ENCODE data around the gene FADS2. TPM values are rescaled to one million over a fixed set of nuclear protein-coding genes. Genes with fewer than 3 reads are reported as not detected.
A peak's percentile ranks its signal among the peaks of the same experiment; 100 is the strongest.

Gene FADS2
- total and polyA plus RNA-seq, 2 of the 13 experiments (the other 11 are each of a cell fraction or from before 2014, with no cell fraction given), result 90.1 to 124 TPM

DNA sequence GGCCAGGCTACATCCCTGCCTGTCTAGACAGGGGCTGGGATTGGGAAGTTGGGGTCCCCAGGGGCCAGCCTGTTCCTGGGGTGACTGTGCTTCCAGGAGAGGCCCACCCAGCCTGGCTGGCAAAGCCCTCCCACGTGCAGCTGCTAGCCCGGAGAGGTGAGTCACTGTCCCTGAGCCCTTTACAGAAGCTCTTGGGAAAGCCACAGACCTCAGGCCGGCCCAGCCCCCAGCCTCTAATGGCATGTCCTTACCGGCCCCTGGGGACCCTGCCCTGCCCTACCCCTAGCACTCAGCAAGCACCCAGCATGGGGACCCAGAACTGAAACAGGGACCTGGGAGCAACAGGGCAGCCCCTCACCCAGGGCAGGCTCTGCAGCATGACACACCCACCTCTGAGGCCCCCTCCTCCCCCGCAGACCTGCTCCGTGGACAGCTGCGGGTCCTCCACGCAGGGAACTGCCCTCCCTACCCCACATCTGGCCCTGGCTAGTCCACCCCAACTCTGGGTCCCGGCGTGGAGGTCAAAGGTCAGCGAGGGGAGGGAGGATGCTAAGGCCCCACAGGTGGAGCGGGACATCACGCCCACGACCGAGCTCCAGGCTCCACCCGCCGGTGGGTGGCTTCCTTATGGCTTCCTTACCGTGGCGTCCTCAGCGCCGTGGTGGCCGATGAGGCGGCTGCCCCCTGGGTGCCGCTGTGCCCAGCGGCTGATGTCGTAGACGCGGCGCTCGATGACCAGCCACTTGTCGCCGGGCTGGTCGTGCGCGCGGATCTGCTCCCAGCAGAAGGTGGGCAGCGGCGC lies 62.6 kb downstream of the FADS2 start (continued):
- TF ChIP-seq, protein P1, sequence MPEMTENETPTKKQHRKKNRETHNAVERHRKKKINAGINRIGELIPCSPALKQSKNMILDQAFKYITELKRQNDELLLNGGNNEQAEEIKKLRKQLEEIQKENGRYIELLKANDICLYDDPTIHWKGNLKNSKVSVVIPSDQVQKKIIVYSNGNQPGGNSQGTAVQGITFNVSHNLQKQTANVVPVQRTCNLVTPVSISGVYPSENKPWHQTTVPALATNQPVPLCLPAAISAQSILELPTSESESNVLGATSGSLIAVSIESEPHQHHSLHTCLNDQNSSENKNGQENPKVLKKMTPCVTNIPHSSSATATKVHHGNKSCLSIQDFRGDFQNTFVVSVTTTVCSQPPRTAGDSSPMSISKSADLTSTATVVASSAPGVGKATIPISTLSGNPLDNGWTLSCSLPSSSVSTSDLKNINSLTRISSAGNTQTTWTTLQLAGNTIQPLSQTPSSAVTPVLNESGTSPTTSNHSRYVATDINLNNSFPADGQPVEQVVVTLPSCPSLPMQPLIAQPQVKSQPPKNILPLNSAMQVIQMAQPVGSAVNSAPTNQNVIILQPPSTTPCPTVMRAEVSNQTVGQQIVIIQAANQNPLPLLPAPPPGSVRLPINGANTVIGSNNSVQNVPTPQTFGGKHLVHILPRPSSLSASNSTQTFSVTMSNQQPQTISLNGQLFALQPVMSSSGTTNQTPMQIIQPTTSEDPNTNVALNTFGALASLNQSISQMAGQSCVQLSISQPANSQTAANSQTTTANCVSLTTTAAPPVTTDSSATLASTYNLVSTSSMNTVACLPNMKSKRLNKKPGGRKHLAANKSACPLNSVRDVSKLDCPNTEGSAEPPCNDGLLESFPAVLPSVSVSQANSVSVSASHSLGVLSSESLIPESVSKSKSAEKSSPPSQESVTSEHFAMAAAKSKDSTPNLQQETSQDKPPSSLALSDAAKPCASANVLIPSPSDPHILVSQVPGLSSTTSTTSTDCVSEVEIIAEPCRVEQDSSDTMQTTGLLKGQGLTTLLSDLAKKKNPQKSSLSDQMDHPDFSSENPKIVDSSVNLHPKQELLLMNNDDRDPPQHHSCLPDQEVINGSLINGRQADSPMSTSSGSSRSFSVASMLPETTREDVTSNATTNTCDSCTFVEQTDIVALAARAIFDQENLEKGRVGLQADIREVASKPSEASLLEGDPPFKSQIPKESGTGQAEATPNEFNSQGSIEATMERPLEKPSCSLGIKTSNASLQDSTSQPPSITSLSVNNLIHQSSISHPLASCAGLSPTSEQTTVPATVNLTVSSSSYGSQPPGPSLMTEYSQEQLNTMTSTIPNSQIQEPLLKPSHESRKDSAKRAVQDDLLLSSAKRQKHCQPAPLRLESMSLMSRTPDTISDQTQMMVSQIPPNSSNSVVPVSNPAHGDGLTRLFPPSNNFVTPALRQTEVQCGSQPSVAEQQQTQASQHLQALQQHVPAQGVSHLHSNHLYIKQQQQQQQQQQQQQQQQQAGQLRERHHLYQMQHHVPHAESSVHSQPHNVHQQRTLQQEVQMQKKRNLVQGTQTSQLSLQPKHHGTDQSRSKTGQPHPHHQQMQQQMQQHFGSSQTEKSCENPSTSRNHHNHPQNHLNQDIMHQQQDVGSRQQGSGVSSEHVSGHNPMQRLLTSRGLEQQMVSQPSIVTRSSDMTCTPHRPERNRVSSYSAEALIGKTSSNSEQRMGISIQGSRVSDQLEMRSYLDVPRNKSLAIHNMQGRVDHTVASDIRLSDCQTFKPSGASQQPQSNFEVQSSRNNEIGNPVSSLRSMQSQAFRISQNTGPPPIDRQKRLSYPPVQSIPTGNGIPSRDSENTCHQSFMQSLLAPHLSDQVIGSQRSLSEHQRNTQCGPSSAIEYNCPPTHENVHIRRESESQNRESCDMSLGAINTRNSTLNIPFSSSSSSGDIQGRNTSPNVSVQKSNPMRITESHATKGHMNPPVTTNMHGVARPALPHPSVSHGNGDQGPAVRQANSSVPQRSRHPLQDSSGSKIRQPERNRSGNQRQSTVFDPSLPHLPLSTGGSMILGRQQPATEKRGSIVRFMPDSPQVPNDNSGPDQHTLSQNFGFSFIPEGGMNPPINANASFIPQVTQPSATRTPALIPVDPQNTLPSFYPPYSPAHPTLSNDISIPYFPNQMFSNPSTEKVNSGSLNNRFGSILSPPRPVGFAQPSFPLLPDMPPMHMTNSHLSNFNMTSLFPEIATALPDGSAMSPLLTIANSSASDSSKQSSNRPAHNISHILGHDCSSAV (CRISPR knock-in tag; IDR thresholded peaks at IDR 0.05; ENCODE audit: borderline replicate concordance), result no peak
- no peak; the same call in 1 of the 2 replicates for TF ChIP-seq ZFX (CRISPR knock-in tag; IDR thresholded peaks at IDR 0.05; ENCODE audit: low read depth)
- no peak for TF ChIP-seq SKI (IDR thresholded peaks at IDR 0.05; ENCODE audit: partially characterized antibody)
- TF ChIP-seq, protein P2, sequence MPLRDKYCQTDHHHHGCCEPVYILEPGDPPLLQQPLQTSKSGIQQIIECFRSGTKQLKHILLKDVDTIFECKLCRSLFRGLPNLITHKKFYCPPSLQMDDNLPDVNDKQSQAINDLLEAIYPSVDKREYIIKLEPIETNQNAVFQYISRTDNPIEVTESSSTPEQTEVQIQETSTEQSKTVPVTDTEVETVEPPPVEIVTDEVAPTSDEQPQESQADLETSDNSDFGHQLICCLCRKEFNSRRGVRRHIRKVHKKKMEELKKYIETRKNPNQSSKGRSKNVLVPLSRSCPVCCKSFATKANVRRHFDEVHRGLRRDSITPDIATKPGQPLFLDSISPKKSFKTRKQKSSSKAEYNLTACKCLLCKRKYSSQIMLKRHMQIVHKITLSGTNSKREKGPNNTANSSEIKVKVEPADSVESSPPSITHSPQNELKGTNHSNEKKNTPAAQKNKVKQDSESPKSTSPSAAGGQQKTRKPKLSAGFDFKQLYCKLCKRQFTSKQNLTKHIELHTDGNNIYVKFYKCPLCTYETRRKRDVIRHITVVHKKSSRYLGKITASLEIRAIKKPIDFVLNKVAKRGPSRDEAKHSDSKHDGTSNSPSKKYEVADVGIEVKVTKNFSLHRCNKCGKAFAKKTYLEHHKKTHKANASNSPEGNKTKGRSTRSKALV (CRISPR knock-in tag; IDR thresholded peaks at IDR 0.05), result 0 out of 2 replicates have a peak, but pooled peaks have one; percentile 7
- TF ChIP-seq ZNF138 (CRISPR knock-in tag; IDR thresholded peaks at IDR 0.05; ENCODE audit: low read depth), result no peak
- 0 out of 2 replicates have a peak, but pooled peaks have one; percentile 43 for TF ChIP-seq ZNF567 (CRISPR knock-in tag; IDR thresholded peaks at IDR 0.05; ENCODE audit: borderline replicate concordance)
- TF ChIP-seq ETV5 (CRISPR knock-in tag; IDR thresholded peaks at IDR 0.05; ENCODE audit: borderline replicate concordance), result no peak; the same call in 1 of the 2 replicates
- no peak for TF ChIP-seq HNRNPUL1 (IDR thresholded peaks at IDR 0.05; ENCODE audit: low read depth, low read length)
- TF ChIP-seq, protein P3, sequence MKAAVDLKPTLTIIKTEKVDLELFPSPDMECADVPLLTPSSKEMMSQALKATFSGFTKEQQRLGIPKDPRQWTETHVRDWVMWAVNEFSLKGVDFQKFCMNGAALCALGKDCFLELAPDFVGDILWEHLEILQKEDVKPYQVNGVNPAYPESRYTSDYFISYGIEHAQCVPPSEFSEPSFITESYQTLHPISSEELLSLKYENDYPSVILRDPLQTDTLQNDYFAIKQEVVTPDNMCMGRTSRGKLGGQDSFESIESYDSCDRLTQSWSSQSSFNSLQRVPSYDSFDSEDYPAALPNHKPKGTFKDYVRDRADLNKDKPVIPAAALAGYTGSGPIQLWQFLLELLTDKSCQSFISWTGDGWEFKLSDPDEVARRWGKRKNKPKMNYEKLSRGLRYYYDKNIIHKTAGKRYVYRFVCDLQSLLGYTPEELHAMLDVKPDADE (CRISPR knock-in tag; IDR thresholded peaks at IDR 0.05), result no peak
- no peak for TF ChIP-seq THAP11 (CRISPR knock-in tag; IDR thresholded peaks at IDR 0.05)
- TF ChIP-seq ZNF772 (CRISPR knock-in tag; IDR thresholded peaks at IDR 0.05), result 0 out of 2 replicates have a peak, but pooled peaks have one; percentile 18
- no peak for TF ChIP-seq SRSF4 (IDR thresholded peaks at IDR 0.05; ENCODE audit: low read depth, low read length, poor library complexity, severe bottlenecking)
- TF ChIP-seq, protein P4, sequence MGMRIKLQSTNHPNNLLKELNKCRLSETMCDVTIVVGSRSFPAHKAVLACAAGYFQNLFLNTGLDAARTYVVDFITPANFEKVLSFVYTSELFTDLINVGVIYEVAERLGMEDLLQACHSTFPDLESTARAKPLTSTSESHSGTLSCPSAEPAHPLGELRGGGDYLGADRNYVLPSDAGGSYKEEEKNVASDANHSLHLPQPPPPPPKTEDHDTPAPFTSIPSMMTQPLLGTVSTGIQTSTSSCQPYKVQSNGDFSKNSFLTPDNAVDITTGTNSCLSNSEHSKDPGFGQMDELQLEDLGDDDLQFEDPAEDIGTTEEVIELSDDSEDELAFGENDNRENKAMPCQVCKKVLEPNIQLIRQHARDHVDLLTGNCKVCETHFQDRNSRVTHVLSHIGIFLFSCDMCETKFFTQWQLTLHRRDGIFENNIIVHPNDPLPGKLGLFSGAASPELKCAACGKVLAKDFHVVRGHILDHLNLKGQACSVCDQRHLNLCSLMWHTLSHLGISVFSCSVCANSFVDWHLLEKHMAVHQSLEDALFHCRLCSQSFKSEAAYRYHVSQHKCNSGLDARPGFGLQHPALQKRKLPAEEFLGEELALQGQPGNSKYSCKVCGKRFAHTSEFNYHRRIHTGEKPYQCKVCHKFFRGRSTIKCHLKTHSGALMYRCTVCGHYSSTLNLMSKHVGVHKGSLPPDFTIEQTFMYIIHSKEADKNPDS (CRISPR knock-in tag; IDR thresholded peaks at IDR 0.05), result no peak
- TF ChIP-seq ZNF205 (CRISPR knock-in tag; IDR thresholded peaks at IDR 0.05), result no peak
- no peak for TF ChIP-seq SALL2 (CRISPR knock-in tag; IDR thresholded peaks at IDR 0.05)

All from HepG2 (cell line).